Left lung (tissue), 10 donors: ENCODE measurements around the gene ZNF804B. TPM values are rescaled to one million over a fixed set of nuclear protein-coding genes. Genes with fewer than 3 reads are reported as not detected.
A peak's percentile ranks its signal among the peaks of the same experiment; 100 is the strongest.

Experiments used
- ATAC-seq: fragments of 200-7000 bp; cut with Tn5 transposase; one replicate; pipeline ENCODE4 v1.9.1; 2020; ENCODE audit warnings: moderate library complexity
- DNase-seq, 4 donors: peaks; one replicate each; pipeline ENCODE4 v3.0.0-alpha.2; 2013 to 2020
- H3K27ac ChIP-seq, 2 donors: fragments of 200-600 bp; sonication (generic) in 1 of 2; one replicate each; pipeline versions ENCODE4 v1.5.0 to v1.8.0; 2020 to 2021
- H3K27me3 ChIP-seq, 2 donors: fragments of 200-600 bp; sonication (generic) in 1 of 2; one replicate each; pipeline versions ENCODE4 v1.5.0 to v1.8.0; 2020 to 2021
- H3K36me3 ChIP-seq, 2 donors: fragments of 200-600 bp; sonication (generic) in 1 of 2; one replicate each; pipeline versions ENCODE4 v1.5.0 to v1.8.0; 2020 to 2021
- H3K4me1 ChIP-seq, 2 donors: fragments of 200-600 bp; one replicate each; pipeline ENCODE4 v1.8.0; 2021
- H3K4me3 ChIP-seq, 2 donors: fragments of 200-600 bp; sonication (generic) in 1 of 2; one replicate each; pipeline versions ENCODE4 v1.5.0 to v1.8.0; 2020 to 2021; ENCODE audit warnings: mild to moderate bottlenecking in 1 of 2
- H3K9me3 ChIP-seq, 2 donors: fragments of 200-600 bp; sonication (generic) in 1 of 2; one replicate each; pipeline versions ENCODE4 v1.5.0 to v1.8.0; 2020 to 2021
- CTCF ChIP-seq, 2 donors: fragments of 200-600 bp; sonication (generic) in 1 of 2; IDR thresholded peaks; one replicate each; pipeline versions ENCODE4 v1.5.0 to v1.8.0; 2021; ENCODE audit warnings: antibody characterized with exemption in 2 of 2
- intact Hi-C, 2 donors: fragments of 100-400 bp; cut with DNase I; formaldehyde crosslinking; loops; one replicate each; pipeline versions ENCODE4 v1.11.2 to v1.14.2; 2022
- polyA plus RNA-seq, 6 donors: library from polyadenylated mRNA; unstranded; fragments of 120-200 nt; gene quantifications; one replicate each; pipeline ENCODE4 v1.2.1, GENCODE V29; 2013; ENCODE audit not compliant: insufficient read length in 6 of 6
- total RNA-seq, 2 donors: library from RNA; stranded (reverse); fragmentation: NEBNext Ultra II Directional; extraction: Animal tissue kit (Norgen Biotek cat#: 25700); gene quantifications; one replicate each; pipeline ENCODE4 v1.2.1, GENCODE V29; 2021
- donor health status: DM: no; HTN: yes; CAD: no.
- donor health status: DM: no; HTN: no; CAD: no.

ZNF804B gene
- total and polyA plus RNA-seq, 8 donors: 0.05 to 0.14 (median 0.09) TPM; not detected in 3

- no peaks in the 10 kb centered on the region for H3K4me1 ChIP-seq
- no peak for TF ChIP-seq CTCF (IDR thresholded peaks at IDR 0.05)
- intact Hi-C loops: no loop called here
- ATAC-seq (no peak), DNase-seq (no peak)
- H3K27me3 ChIP-seq: no peaks in the 10 kb centered on the region
- no peaks in the 10 kb centered on the region for H3K36me3 ChIP-seq
- H3K4me3 ChIP-seq: no peak overlapping the region
- no peaks in the 10 kb centered on the region for H3K9me3 ChIP-seq
- H3K27ac ChIP-seq: no peak overlapping the region
Measured at GRCh38 chr7:88969167-88969566, 209.7 kb downstream of the ZNF804B start.

- no peak for DNase-seq
- ATAC-seq: no peak
- TF ChIP-seq CTCF (IDR thresholded peaks at IDR 0.05): no peak
Measured at GRCh38 chr7:88985295-88985694, 225.8 kb downstream of the ZNF804B start.

GRCh38 chr7:89001306-89001705 lies 241.8 kb downstream of the ZNF804B start:
- no peak overlapping the region for H3K27ac ChIP-seq
- ATAC-seq: no peak
- DNase-seq: no peak
- H3K36me3 ChIP-seq: no peaks in the 10 kb centered on the region
- intact Hi-C loops: no loop called here
- no peaks in the 10 kb centered on the region for H3K27me3 ChIP-seq
- TF ChIP-seq CTCF (IDR thresholded peaks at IDR 0.05): no peak
- no peaks in the 10 kb centered on the region for H3K9me3 ChIP-seq
- H3K4me3 ChIP-seq: no peak overlapping the region
- H3K4me1 ChIP-seq: no peaks in the 10 kb centered on the region

More at GRCh38 chr7:88985295-88985694, 225.8 kb downstream of the ZNF804B start:
- intact Hi-C loops: no loop called here
- no peak overlapping the region for H3K27ac ChIP-seq
- H3K27me3 ChIP-seq: no peaks in the 10 kb centered on the region
- no peaks in the 10 kb centered on the region for H3K36me3 ChIP-seq
- no peaks in the 10 kb centered on the region for H3K4me1 ChIP-seq
- no peak overlapping the region for H3K4me3 ChIP-seq
- no peaks in the 10 kb centered on the region for H3K9me3 ChIP-seq

GRCh38 chr7:89002981-89003956 lies 243.8 kb downstream of the ZNF804B start:
- H3K27ac ChIP-seq: no peak overlapping the region
- no peaks in the 10 kb centered on the region for H3K4me1 ChIP-seq
- no peak for TF ChIP-seq CTCF (IDR thresholded peaks at IDR 0.05)
- DNase-seq: peak in 1 of 4 donors; percentile 4
- ATAC-seq: peak; percentile 44
- no peaks in the 10 kb centered on the region for H3K9me3 ChIP-seq
- intact Hi-C loops: no loop called here
- no peaks in the 10 kb centered on the region for H3K36me3 ChIP-seq
- no peaks in the 10 kb centered on the region for H3K27me3 ChIP-seq
- peak overlapping the region in 1 of 2 donors; percentile 3 for H3K4me3 ChIP-seq

GRCh38 chr7:89012016-89012415 lies 252.5 kb downstream of the ZNF804B start:
- Histone ChIP-seq H3K27ac (no peak overlapping the region), H3K4me1 (no peaks in the 10 kb centered on the region), H3K9me3 (peaks cover 0 to 15% of the 10 kb centered on the region in 2 donors), H3K4me3 (no peak overlapping the region), H3K27me3 (no peaks in the 10 kb centered on the region), H3K36me3 (no peaks in the 10 kb centered on the region)
- no peak for ATAC-seq
- TF ChIP-seq CTCF (IDR thresholded peaks at IDR 0.05): no peak
- intact Hi-C loops: no loop called here
- no peak for DNase-seq
